ENCODE measurements around the gene CCDC187.
A peak's percentile ranks its signal among the peaks of the same experiment; 100 is the strongest.
"Not testable (repeated sequence)": the region's sequence is repeated elsewhere in the genome, so short reads cannot be mapped to it uniquely, and the experiment has no call there.

The CCDC187 gene

DNA sequence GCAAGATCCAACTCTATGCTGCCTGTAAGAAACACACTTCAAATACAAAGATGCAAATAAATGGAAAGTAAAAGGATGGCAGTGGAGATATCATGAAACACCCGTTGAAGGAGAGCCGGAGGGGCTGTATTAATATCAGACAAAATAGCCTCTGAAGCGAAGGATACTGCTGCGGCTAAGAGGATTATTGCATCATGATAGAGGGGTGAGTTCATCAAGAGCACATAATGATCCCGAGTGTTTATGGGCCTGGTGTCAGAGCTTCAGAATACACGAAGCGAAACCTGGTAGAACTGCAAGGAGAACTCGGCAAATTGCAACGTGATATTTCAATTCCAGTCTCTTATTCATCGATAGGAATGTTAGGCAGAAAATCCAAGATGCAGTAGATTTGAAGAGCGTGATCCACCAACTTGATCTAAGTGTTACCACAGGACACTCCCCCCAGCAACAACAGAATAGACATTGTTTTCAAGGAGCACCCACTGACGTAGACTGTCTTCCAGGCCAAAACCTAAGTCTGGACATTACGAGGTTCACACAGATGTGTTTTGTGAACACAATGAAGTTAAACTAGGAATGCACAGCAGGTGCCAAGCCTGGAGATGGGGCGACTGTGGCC is 30.5 kb downstream of the CCDC187 start:
- Histone ChIP-seq H3K36me3 (ENCODE audit: control insufficient read depth, insufficient read depth, low read length) (no peaks in the 10 kb centered on the region), H3K27me3 (ENCODE audit: control insufficient read depth, insufficient read depth, low read length) (no peaks in the 10 kb centered on the region), H3K4me3 (ENCODE audit: low read depth, low read length) (no peak overlapping the region), H3K9ac (ENCODE audit: low read length) (no peak overlapping the region), H3K4me1 (ENCODE audit: control insufficient read depth, insufficient read depth, low read length) (peaks cover 8% of the 10 kb centered on the region), H3K9me3 (ENCODE audit: control insufficient read depth, insufficient read depth, low read depth, low read length) (no peaks in the 10 kb centered on the region), H3K27ac (ENCODE audit: low read depth, low read length) (no peak overlapping the region)

DNA sequence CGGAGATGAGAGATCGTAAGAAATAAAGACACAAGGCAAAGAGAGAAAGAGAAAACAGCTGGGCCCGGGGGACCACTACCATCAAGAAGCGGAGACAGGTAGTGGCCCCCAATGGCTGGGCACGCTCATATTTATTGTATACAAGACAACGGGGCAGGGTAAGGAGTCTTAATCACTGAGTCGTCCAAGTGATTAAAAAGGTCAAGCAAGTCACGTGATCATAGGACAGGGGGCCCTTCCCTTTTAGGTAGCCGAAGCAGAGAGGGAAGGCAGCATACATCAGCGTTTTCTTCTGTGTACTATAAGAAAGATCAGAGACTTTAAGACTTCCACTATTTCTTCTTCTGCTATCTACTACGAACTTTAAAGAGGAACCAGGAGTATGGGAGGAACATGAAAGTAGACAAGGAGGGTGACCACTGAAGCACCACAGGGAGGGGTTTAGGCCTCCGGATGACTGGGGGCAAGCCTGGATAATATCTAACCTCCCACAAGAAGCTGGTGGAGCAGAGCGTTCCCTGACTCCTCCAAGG is 33.7 kb downstream of the CCDC187 start:
- Histone ChIP-seq H3K9me3 (ENCODE audit: control insufficient read depth, insufficient read depth, low read depth, low read length) (no peaks in the 10 kb centered on the region), H3K27me3 (ENCODE audit: control insufficient read depth, insufficient read depth, low read length) (no peaks in the 10 kb centered on the region), H3K4me3 (ENCODE audit: low read depth, low read length) (no peak overlapping the region), H3K9ac (ENCODE audit: low read length) (no peak overlapping the region), H3K36me3 (ENCODE audit: control insufficient read depth, insufficient read depth, low read length) (no peaks in the 10 kb centered on the region), H3K27ac (ENCODE audit: low read depth, low read length) (no peak overlapping the region), H3K4me1 (ENCODE audit: control insufficient read depth, insufficient read depth, low read length) (peaks cover 14% of the 10 kb centered on the region)

DNA sequence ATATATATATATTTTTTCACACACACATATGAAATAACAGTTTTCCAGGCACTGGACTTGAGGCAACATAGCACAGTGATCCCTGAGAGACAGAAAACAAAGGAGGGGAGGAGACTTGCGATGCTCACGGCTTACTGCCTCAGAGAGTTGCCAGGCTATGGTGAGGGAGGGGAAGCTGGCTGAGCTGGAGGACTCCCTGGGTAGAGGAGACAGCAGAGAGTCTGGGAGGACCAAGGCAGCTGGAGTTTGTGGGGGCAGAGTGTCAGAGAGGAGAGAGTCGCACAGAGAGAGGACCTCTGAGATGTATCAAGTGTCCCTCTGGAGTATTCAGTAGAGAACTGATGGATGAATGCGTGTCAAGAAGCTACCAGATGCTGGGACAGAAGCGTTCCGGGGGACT is 35.2 kb downstream of the CCDC187 start:
- Histone ChIP-seq H3K36me3 (ENCODE audit: control insufficient read depth, insufficient read depth, low read length) (no peaks in the 10 kb centered on the region), H3K27me3 (ENCODE audit: control insufficient read depth, insufficient read depth, low read length) (no peaks in the 10 kb centered on the region), H3K27ac (ENCODE audit: low read depth, low read length) (no peak overlapping the region), H3K4me3 (ENCODE audit: low read depth, low read length) (no peak overlapping the region), H3K9ac (ENCODE audit: low read length) (no peak overlapping the region), H3K9me3 (ENCODE audit: control insufficient read depth, insufficient read depth, low read depth, low read length) (no peaks in the 10 kb centered on the region), H3K4me1 (ENCODE audit: control insufficient read depth, insufficient read depth, low read length) (peaks cover 14% of the 10 kb centered on the region)

DNA sequence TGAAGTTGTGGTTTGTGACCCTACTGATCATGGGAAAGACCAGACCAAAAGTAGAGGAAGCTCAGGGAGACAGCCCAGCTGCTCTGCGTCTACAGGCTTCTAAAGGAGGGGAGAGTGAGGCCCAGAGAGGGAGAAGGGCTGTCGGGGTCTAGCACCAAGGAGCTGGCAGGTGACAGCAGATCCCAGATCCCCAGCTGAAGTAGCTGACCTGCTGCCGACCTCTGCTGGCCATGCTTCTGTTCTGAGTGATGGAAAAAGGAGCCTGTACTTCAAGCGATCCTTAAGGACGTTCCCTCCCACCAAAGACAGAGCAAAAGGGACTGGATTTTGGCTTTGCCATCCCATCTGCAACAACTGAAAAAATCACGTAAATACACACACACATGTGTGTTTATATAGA is 35.6 kb downstream of the CCDC187 start:
- Histone ChIP-seq H3K9me3 (ENCODE audit: control insufficient read depth, insufficient read depth, low read depth, low read length) (no peaks in the 10 kb centered on the region), H3K4me3 (ENCODE audit: low read depth, low read length) (no peak overlapping the region), H3K27me3 (ENCODE audit: control insufficient read depth, insufficient read depth, low read length) (no peaks in the 10 kb centered on the region), H3K9ac (ENCODE audit: low read length) (no peak overlapping the region), H3K27ac (ENCODE audit: low read depth, low read length) (no peak overlapping the region), H3K36me3 (ENCODE audit: control insufficient read depth, insufficient read depth, low read length) (no peaks in the 10 kb centered on the region), H3K4me1 (ENCODE audit: control insufficient read depth, insufficient read depth, low read length) (peaks cover 14% of the 10 kb centered on the region)

DNA sequence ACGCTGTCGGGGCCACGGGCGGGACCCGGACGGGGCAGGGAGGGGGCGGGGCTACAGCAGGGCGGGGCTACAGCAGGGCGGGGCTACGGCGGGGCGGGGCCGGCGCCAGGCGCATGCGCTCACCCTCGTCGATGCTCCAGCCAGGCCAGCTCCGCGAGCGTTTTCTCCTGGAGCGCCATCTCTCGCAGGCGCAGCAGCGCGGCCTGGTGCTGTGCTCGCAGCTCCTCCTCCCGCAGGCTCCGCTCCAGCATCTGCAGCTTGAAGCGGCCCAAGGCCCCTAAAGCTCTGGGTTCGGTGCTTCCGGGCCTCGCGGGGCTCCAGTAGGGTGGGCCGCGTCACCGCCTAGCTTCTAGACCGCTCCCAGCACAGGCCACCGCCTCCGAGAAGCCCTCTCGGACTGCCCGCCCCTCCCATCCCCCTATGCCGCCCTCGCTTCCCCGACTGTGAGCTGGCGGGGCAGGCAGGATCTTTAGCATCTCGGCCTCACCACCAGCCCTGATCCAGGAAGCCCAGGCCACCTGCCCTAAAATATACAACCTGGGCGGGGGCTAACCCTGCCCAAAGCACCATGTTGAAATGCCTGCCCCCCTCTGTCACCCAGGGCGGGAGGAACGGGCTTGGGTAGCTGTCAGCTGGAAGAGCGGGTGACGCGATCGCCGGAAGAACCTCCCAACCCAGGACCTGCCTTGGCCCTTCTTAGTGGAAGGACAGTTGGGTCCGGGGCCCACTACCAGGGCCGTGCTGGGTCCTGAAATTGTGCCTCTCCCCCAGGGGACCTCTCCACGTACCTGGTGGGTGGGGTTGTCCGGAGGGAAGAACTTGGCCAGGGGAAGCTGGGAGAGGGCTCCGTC is 36.4 kb downstream of the CCDC187 start:
- H3K4me1 ChIP-seq (ENCODE audit: control insufficient read depth, insufficient read depth, low read length) = peaks cover 14% of the 10 kb centered on the region
- no peaks in the 10 kb centered on the region for H3K27me3 ChIP-seq (ENCODE audit: control insufficient read depth, insufficient read depth, low read length)
- H3K36me3 ChIP-seq (ENCODE audit: control insufficient read depth, insufficient read depth, low read length) = no peaks in the 10 kb centered on the region
- peak overlapping the region; percentile 78 for H3K4me3 ChIP-seq (ENCODE audit: low read depth, low read length)
- H3K9me3 ChIP-seq (ENCODE audit: control insufficient read depth, insufficient read depth, low read depth, low read length) = no peaks in the 10 kb centered on the region
- H3K27ac ChIP-seq (ENCODE audit: low read depth, low read length) = no peak overlapping the region; the same call in 1 of the 2 replicates
- peak overlapping the region; percentile 65 for H3K9ac ChIP-seq (ENCODE audit: low read length)

DNA sequence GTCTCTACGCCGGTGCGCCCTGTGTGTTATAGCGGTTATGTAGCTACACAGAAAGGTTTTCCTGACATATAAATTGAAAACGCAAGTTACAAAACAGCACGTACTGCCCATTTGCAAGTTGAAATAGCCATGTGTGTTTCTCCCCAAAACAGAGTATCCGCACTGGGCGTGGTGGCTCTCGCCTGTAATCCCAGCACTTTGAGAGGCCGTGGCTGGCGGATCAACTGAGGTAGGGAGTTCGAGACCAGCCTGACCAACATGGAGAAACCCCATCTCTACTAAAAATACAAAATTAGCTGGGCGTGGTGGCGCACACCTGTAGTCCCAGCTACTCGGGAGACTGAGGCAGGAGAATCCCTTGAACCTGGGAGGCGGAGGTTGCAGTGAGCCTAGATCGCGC is 37.3 kb downstream of the CCDC187 start:
- H3K27me3 ChIP-seq (ENCODE audit: control insufficient read depth, insufficient read depth, low read length); H3K27ac ChIP-seq (ENCODE audit: low read depth, low read length); H3K36me3 ChIP-seq (ENCODE audit: control insufficient read depth, insufficient read depth, low read length); H3K9ac ChIP-seq (ENCODE audit: low read length); H3K9me3 ChIP-seq (ENCODE audit: control insufficient read depth, insufficient read depth, low read depth, low read length): not testable (repeated sequence)
- H3K4me1 ChIP-seq (ENCODE audit: control insufficient read depth, insufficient read depth, low read length) = peaks cover 14% of the 10 kb centered on the region
- H3K4me3 ChIP-seq (ENCODE audit: low read depth, low read length) = 0 out of 2 replicates have a peak overlapping the region, but pooled peaks have one; percentile 44

DNA sequence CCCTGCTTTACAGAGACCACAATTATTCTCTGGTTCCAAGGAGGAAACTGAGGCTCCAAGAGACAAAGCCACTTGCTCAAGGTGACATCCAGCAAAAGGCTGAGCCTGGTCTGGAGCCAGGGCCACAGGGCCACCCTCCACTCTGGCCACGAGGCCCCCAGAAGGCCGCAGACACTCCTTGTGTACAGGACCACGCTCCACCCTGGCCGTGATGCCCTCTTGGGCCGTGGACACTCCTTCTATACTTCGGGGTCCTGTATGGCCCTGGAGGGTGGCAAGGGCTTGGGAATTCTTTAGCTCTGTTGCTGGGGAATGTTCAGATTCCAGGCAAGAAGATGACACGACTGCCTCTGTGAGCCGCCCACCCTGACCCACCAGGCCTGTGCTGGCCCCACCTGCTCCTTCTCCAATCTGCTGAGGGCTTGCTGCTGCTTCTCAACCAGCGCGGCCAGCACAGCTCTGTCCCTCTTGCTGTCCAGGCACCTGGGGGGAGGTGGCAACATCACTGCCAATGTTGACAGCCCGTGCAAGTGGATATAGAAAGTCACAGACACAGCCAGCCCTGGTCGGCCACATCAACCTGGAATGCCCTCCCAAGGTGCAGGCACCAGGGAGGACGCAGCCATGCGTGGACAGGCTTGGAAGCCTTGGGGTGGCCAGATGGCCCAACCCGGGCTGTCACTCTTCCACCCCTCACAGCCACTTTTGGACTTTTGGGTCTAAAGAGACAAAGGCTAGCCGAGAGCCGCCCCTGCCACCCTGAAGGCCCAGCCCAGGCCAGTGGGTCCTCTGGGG is 38.1 kb downstream of the CCDC187 start:
- H3K36me3 ChIP-seq (ENCODE audit: control insufficient read depth, insufficient read depth, low read length) = no peaks in the 10 kb centered on the region
- no peak overlapping the region for H3K4me3 ChIP-seq (ENCODE audit: low read depth, low read length)
- H3K9ac ChIP-seq (ENCODE audit: low read length) = no peak overlapping the region
- no peak overlapping the region for H3K27ac ChIP-seq (ENCODE audit: low read depth, low read length)
- H3K4me1 ChIP-seq (ENCODE audit: control insufficient read depth, insufficient read depth, low read length) = peaks cover 14% of the 10 kb centered on the region
- no peaks in the 10 kb centered on the region for H3K9me3 ChIP-seq (ENCODE audit: control insufficient read depth, insufficient read depth, low read depth, low read length)
- H3K27me3 ChIP-seq (ENCODE audit: control insufficient read depth, insufficient read depth, low read length) = no peaks in the 10 kb centered on the region

DNA sequence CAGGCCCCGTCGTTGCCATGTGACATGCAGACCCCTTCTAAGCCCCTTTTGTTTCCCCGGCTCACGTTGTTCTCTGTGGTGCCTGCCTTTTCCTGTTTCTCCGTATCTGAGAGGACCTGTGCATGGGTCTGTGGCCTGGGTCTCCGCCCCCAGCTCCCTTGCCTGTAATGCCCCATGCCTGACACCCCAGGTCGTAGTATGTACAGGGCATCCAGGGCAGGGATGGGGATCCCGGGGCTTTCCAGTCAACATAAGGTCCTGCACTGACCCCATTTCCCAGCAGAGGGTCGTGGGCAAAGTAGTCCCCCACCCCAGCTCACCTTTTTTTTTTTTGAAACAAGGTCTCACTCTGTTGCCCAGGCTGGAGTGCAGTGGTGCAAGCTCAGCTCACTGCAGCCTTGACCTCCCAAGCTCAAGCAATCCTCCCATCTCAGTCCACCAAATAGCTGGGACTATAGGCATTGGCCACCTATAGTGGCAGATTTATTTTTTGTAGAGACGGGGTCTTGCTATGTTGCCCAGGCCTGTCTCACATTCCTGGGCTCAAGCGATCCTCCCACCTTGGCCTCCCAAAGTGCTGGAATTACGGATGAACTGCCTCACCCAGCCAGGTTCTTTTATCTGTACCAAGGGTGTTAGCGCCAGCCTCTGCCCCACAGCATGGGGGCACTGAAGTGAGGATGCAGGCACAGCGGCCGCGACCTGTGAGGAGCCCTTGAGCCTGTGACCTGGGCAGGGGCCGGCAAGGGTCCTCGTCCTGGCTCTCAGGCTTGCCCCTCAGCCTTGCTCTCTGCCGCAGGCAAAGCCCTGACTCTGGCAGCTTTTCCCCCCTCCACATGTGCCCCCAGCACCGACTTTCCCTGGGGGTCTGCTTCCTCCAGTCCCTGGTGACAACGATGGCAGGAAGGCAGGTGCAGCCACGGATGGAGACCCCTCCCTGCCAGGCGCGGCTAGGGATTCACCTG is 39.2 kb downstream of the CCDC187 start:
- peaks cover 15% of the 10 kb centered on the region for H3K4me1 ChIP-seq (ENCODE audit: control insufficient read depth, insufficient read depth, low read length)
- H3K36me3 ChIP-seq (ENCODE audit: control insufficient read depth, insufficient read depth, low read length) = no peaks in the 10 kb centered on the region
- H3K9me3 ChIP-seq (ENCODE audit: control insufficient read depth, insufficient read depth, low read depth, low read length) = no peaks in the 10 kb centered on the region
- H3K4me3 ChIP-seq (ENCODE audit: low read depth, low read length) = no peak overlapping the region
- no peaks in the 10 kb centered on the region for H3K27me3 ChIP-seq (ENCODE audit: control insufficient read depth, insufficient read depth, low read length)
- H3K27ac ChIP-seq (ENCODE audit: low read depth, low read length) = no peak overlapping the region
- no peak overlapping the region for H3K9ac ChIP-seq (ENCODE audit: low read length)

DNA sequence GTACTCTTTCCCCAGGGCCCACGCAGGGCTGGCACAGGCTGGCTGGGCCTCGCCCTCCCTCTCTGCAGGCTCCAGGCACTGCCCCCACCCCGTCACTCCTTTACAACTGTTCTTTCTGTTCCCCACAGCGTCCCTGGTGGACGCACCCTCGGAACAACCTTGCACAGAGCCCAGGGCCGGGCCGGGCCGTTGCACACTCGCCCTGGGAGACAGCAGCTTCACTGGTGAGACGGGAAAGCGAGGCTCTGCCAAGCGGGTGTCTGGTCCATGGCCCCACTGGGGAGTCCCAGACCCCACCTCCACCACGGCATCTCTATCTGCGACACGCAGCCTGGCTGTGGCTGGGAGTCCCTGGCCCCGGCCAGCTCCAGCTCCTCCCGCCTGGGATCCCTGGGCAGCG is 39.9 kb downstream of the CCDC187 start:
- Histone ChIP-seq H3K9me3 (ENCODE audit: control insufficient read depth, insufficient read depth, low read depth, low read length) (no peaks in the 10 kb centered on the region), H3K9ac (ENCODE audit: low read length) (no peak overlapping the region), H3K27ac (ENCODE audit: low read depth, low read length) (no peak overlapping the region), H3K4me1 (ENCODE audit: control insufficient read depth, insufficient read depth, low read length) (peaks cover 22% of the 10 kb centered on the region), H3K36me3 (ENCODE audit: control insufficient read depth, insufficient read depth, low read length) (no peaks in the 10 kb centered on the region), H3K4me3 (ENCODE audit: low read depth, low read length) (no peak overlapping the region), H3K27me3 (ENCODE audit: control insufficient read depth, insufficient read depth, low read length) (no peaks in the 10 kb centered on the region)

DNA sequence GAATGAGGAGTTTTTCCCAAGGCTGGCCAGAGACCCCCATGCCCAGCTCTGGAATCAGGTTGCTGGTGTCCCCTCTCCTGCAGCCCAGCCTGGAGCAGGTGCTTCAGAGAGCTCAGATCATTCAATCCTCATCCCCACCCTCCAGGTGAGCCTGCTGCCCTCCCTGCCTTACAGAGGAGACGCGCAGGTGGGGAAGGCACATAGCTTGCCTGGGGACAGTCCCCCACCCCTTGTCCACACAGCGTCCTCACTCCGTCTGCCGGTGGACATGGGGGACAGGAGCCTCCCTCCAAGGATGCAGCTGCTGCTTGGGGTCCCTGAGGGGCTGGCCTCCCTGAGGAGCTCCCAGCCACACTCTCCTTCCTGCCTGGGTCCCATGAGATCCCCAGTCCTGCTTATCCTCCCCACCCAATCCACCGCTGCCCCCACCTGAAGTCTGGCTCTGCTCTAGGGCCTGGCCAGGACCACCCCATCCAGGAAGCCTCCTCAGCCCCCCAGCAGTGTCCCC is 41.2 kb downstream of the CCDC187 start:
- Histone ChIP-seq H3K27me3 (ENCODE audit: control insufficient read depth, insufficient read depth, low read length) (no peaks in the 10 kb centered on the region), H3K4me1 (ENCODE audit: control insufficient read depth, insufficient read depth, low read length) (peaks cover 12% of the 10 kb centered on the region; the same call in 1 of the 2 replicates), H3K9ac (ENCODE audit: low read length) (no peak overlapping the region), H3K27ac (ENCODE audit: low read depth, low read length) (no peak overlapping the region), H3K36me3 (ENCODE audit: control insufficient read depth, insufficient read depth, low read length) (no peaks in the 10 kb centered on the region), H3K9me3 (ENCODE audit: control insufficient read depth, insufficient read depth, low read depth, low read length) (no peaks in the 10 kb centered on the region), H3K4me3 (ENCODE audit: low read depth, low read length) (no peak overlapping the region)
